Lower leg skin (tissue), 3 donors: ENCODE data around the gene DDX39A.

ENCODE experiments used
- POLR2A ChIP-seq, 2 donors: fragments of 450-650 bp; IDR thresholded peaks; one replicate each; pipeline ENCODE4 v1.6.1; 2016 to 2017; ENCODE audit warnings: antibody characterized with exemption in 2 of 2, mild to moderate bottlenecking in 1 of 2, moderate library complexity in 1 of 2
- TF ChIP-seq, protein P1 (sequence below), 3 donors: fragments of 450-650 bp; IDR thresholded peaks; one replicate each; pipeline ENCODE4 v1.5.1; 2016; ENCODE audit warnings: antibody characterized with exemption in 3 of 3, mild to moderate bottlenecking in 3 of 3, moderate library complexity in 2 of 3

DNA sequence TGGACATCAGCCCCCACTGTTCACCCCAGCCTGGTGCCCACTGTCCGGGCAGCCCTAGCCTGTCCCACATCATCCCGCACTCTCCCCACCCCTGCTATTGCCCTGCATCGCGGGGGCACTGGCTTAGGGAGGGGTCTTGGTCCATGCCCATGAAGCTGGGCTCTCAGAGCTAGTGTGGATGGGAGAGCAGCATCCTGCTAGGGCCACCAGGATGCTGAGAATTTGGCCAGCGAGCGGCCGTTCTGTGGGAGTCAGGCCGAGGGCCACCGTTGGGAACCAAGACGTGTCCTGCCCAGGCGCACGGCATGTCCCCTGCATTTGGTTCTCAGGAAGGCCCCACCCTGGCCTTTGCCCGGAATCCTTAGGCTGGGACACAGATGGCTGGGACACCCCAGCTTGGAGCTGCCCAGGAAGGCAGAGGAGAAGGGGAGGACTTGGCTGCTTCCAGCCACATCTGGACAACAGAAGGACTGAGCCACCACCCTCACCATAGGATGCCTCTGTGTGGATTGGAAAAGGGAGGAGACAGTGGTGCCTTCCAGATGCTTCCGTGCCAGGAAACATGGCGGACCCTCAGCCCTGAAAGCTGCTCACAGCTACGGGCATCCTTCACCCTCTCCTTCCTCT, 23.3 kb downstream of the DDX39A start:
- TF ChIP-seq, protein P1, sequence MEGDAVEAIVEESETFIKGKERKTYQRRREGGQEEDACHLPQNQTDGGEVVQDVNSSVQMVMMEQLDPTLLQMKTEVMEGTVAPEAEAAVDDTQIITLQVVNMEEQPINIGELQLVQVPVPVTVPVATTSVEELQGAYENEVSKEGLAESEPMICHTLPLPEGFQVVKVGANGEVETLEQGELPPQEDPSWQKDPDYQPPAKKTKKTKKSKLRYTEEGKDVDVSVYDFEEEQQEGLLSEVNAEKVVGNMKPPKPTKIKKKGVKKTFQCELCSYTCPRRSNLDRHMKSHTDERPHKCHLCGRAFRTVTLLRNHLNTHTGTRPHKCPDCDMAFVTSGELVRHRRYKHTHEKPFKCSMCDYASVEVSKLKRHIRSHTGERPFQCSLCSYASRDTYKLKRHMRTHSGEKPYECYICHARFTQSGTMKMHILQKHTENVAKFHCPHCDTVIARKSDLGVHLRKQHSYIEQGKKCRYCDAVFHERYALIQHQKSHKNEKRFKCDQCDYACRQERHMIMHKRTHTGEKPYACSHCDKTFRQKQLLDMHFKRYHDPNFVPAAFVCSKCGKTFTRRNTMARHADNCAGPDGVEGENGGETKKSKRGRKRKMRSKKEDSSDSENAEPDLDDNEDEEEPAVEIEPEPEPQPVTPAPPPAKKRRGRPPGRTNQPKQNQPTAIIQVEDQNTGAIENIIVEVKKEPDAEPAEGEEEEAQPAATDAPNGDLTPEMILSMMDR (IDR thresholded peaks at IDR 0.05) = no peak
- no peak for TF ChIP-seq POLR2A (IDR thresholded peaks at IDR 0.05)
